NCI-H1436 treated with DMSO at 0.1 percent for 48 hours (cell line): Measurements from ENCODE around the gene POLR2H.

Experiments
- DNase-seq: peaks from one replicate; lab custom pipeline; 2025; lab: John Stamatoyannopoulos, UW

The POLR2H gene

GRCh38 chr3:184352149-184352785 is 9.2 kb upstream of the POLR2H start:
- DNase-seq = no peak

- DNase-seq = no peak
These were observed 8.5 kb upstream of the POLR2H start for GRCh38 chr3:184352897-184353545.

GRCh38 chr3:184353546-184353941 is 8.0 kb upstream of the POLR2H start:
- no peak for DNase-seq

GRCh38 chr3:184354121-184354728 is 7.3 kb upstream of the POLR2H start:
- DNase-seq = no peak

GRCh38 chr3:184354754-184355153 is 6.8 kb upstream of the POLR2H start:
- DNase-seq = no peak

GRCh38 chr3:184355261-184356040 is 6.1 kb upstream of the POLR2H start:
- DNase-seq = no peak

GRCh38 chr3:184357248-184358123 is 4.0 kb upstream of the POLR2H start:
- DNase-seq = no peak

GRCh38 chr3:184358124-184358767 is 3.3 kb upstream of the POLR2H start:
- DNase-seq = no peak

GRCh38 chr3:184358921-184359350 is 2.6 kb upstream of the POLR2H start:
- DNase-seq = no peak

GRCh38 chr3:184359610-184360009 is 1.9 kb upstream of the POLR2H start:
- no peak for DNase-seq

- no peak for DNase-seq
These were observed 1.2 kb upstream of the POLR2H start for GRCh38 chr3:184360070-184360928.

- no peak for DNase-seq
These were observed 480 bp upstream of the POLR2H start for GRCh38 chr3:184360929-184361531.

GRCh38 chr3:184361932-184362667 is 590 bp downstream of the POLR2H start:
- DNase-seq = no peak

- DNase-seq = peak; percentile 97
These were observed 1.4 kb downstream of the POLR2H start for GRCh38 chr3:184362668-184363546.

GRCh38 chr3:184366619-184367289 is 5.2 kb downstream of the POLR2H start:
- DNase-seq = no peak

- DNase-seq = no peak
These were observed 6.6 kb downstream of the POLR2H start for GRCh38 chr3:184368116-184368515.

GRCh38 chr3:184368586-184369183 is 7.2 kb downstream of the POLR2H start:
- no peak for DNase-seq
